GF-D8 (cell line): Measurements from ENCODE around the gene ASMTL.
"Not testable (repeated sequence)": the region's sequence is repeated elsewhere in the genome, so short reads cannot be mapped to it uniquely, and the experiment has no call there.

ENCODE experiments used
- DNase-seq: peaks from one replicate; lab custom pipeline; 2025; lab: John Stamatoyannopoulos, UW

Gene ASMTL

GRCh38 chrX:1453951-1454785 is 1.5 kb upstream of the ASMTL start:
- no peak for DNase-seq

GRCh38 chrX:1453395-1453783 is 680 bp upstream of the ASMTL start:
- no peak for DNase-seq

GRCh38 chrX:1451661-1452515 is 821 bp downstream of the ASMTL start:
- DNase-seq: no peak

GRCh38 chrX:1451251-1451660 is 1.5 kb downstream of the ASMTL start:
- DNase-seq: no peak

- DNase-seq: no peak
These were observed 2.1 kb downstream of the ASMTL start for GRCh38 chrX:1450361-1451161.

- DNase-seq: no peak
These were observed 2.9 kb downstream of the ASMTL start for GRCh38 chrX:1449823-1450149.

GRCh38 chrX:1449036-1449822 is 3.5 kb downstream of the ASMTL start:
- DNase-seq: no peak

- DNase-seq: not testable (repeated sequence)
These were observed 4.1 kb downstream of the ASMTL start for GRCh38 chrX:1448573-1449001.

GRCh38 chrX:1447969-1448572 is 4.6 kb downstream of the ASMTL start:
- DNase-seq: not testable (repeated sequence)

GRCh38 chrX:1446984-1447968 is 5.4 kb downstream of the ASMTL start:
- DNase-seq: not testable (repeated sequence)

GRCh38 chrX:1444561-1445500 is 7.9 kb downstream of the ASMTL start:
- no peak for DNase-seq

GRCh38 chrX:1443496-1444075 is 9.1 kb downstream of the ASMTL start:
- no peak for DNase-seq

- DNase-seq: no peak
These were observed 9.9 kb downstream of the ASMTL start for GRCh38 chrX:1442724-1443367.

GRCh38 chrX:1442016-1442665 is 10.6 kb downstream of the ASMTL start:
- no peak for DNase-seq

GRCh38 chrX:1440506-1440905 is 12.2 kb downstream of the ASMTL start:
- DNase-seq: no peak

GRCh38 chrX:1435241-1435895 is 17.3 kb downstream of the ASMTL start:
- DNase-seq: no peak

- no peak for DNase-seq
These were observed 17.9 kb downstream of the ASMTL start for GRCh38 chrX:1434871-1435240.
